Natural killer cell (primary cell): ENCODE results near the gene FOXF2. TPM values are rescaled to one million over a fixed set of nuclear protein-coding genes. Genes with fewer than 3 reads are reported as not detected.

Source experiments
- ATAC-seq, 3 donors: fragments of 150-1000 bp in 2 of 3; fragments of 200-7000 bp in 1 of 3; cut with Tn5 transposase; 1 replicate in 1 of 3; 2 replicates in 2 of 3; pipeline ENCODE4 v1.10.0; 2021; ENCODE audit warnings: mild to moderate bottlenecking in 2 of 3, moderate library complexity in 2 of 3
- DNase-seq, 2 donors: peaks; one replicate each; pipeline versions ENCODE4 v3.0.0 to v3.0.0-alpha.2; 2013 to 2021; ENCODE audit warnings: mixed read lengths in 1 of 2
- H3K27ac ChIP-seq: one replicate; pipeline ENCODE4 v1.5.1; 2013; ENCODE audit warnings: mild to moderate bottlenecking, low read length
- H3K27me3 ChIP-seq: one replicate; pipeline ENCODE4 v1.6.1; 2013; ENCODE audit warnings: low read length; ENCODE audit not compliant: control insufficient read depth, insufficient read depth
- H3K36me3 ChIP-seq: one replicate; pipeline ENCODE4 v1.6.1; 2013; ENCODE audit warnings: low read length; ENCODE audit not compliant: control insufficient read depth, insufficient read depth
- H3K4me1 ChIP-seq: one replicate; pipeline ENCODE4 v1.6.1; 2013; ENCODE audit warnings: low read length; ENCODE audit not compliant: control insufficient read depth, insufficient read depth
- H3K4me3 ChIP-seq: one replicate; pipeline ENCODE4 v1.5.1; 2013; ENCODE audit warnings: low read length
- H3K9me3 ChIP-seq: one replicate; pipeline ENCODE4 v1.6.1; 2013; ENCODE audit warnings: low read length; ENCODE audit not compliant: control insufficient read depth, insufficient read depth
- H3K27ac Mint-ChIP-seq, 2 donors: one replicate each; pipeline ENCODE4 v1.8.0; 2022; ENCODE audit warnings: mild to moderate bottlenecking in 2 of 2, mixed read lengths in 2 of 2, moderate library complexity in 1 of 2
- H3K27me3 Mint-ChIP-seq, 2 donors: one replicate each; pipeline ENCODE4 v1.8.0; 2022; ENCODE audit warnings: low read depth in 2 of 2, mixed read lengths in 2 of 2
- H3K36me3 Mint-ChIP-seq: one replicate; pipeline ENCODE4 v1.8.0; 2022; ENCODE audit warnings: mixed read lengths
- H3K4me1 Mint-ChIP-seq, 2 donors: one replicate each; pipeline ENCODE4 v1.8.0; 2022; ENCODE audit warnings: mixed read lengths in 2 of 2
- H3K4me3 Mint-ChIP-seq: one replicate; pipeline ENCODE4 v1.8.0; 2022; ENCODE audit warnings: mild to moderate bottlenecking, moderate library complexity, mixed read lengths
- H3K9me3 Mint-ChIP-seq, 2 donors: one replicate each; pipeline ENCODE4 v1.8.0; 2022; ENCODE audit warnings: mixed read lengths in 2 of 2
- CTCF ChIP-seq: fragments of 200-600 bp; IDR thresholded peaks from one replicate; pipeline ENCODE4 v1.8.0; 2022; ENCODE audit warnings: antibody characterized with exemption
- WGBS: methylation state at CpG from one replicate; pipeline ENCODE4 v1.1.7; 2013; ENCODE audit warnings: missing lambda C conversion rate; ENCODE audit not compliant: insufficient coverage; 5-methylcytosine and 5-hydroxymethylcytosine counted together
- intact Hi-C: fragments of 100-400 bp; cut with micrococcal nuclease; formaldehyde crosslinking; loops from one replicate; pipeline ENCODE4 v1.14.2; 2022
- total RNA-seq, 4 donors: library from RNA; stranded (reverse); fragments of 120-200 nt in 1 of 4; gene quantifications; one replicate each; pipeline versions ENCODE4 v1.2.3 to v1.2.4, GENCODE V29; 2013 to 2022

The FOXF2 gene
- total RNA-seq, 3 donors from 2014 or later (not counting 1 experiment from before 2014, with no cell fraction given): not detected

GRCh38 chr6:1382883-1383728 is 6.3 kb upstream of the FOXF2 start:
- H3K4me1 Mint-ChIP-seq: peaks cover 12 to 19% of the 10 kb centered on the region in 2 donors
- H3K27ac ChIP-seq: no peak overlapping the region
- H3K4me3 ChIP-seq: no peak overlapping the region
- H3K27me3 Mint-ChIP-seq: peaks cover 59 to 63% of the 10 kb centered on the region in 2 donors
- H3K9me3 ChIP-seq: no peaks in the 10 kb centered on the region
- peaks cover 25% of the 10 kb centered on the region for H3K4me1 ChIP-seq
- no peak overlapping the region for H3K4me3 Mint-ChIP-seq
- TF ChIP-seq CTCF: no peak
- no peak overlapping the region for H3K27ac Mint-ChIP-seq
- intact Hi-C loops: no loop called here
- 5% methylated on average over 55 of the region's 57 CpGs for WGBS
- no peaks in the 10 kb centered on the region for H3K36me3 ChIP-seq
- H3K36me3 Mint-ChIP-seq: no peaks in the 10 kb centered on the region
- no peak for ATAC-seq
- peaks cover 64% of the 10 kb centered on the region for H3K27me3 ChIP-seq
- H3K9me3 Mint-ChIP-seq: no peaks in the 10 kb centered on the region
- no peak for DNase-seq

GRCh38 chr6:1383729-1384548 is 5.4 kb upstream of the FOXF2 start:
- no peak for TF ChIP-seq CTCF
- intact Hi-C loops: no loop called here
- Mint-ChIP-seq H3K27me3 (peaks cover 65 to 68% of the 10 kb centered on the region in 2 donors), H3K36me3 (no peaks in the 10 kb centered on the region), H3K4me3 (no peak overlapping the region), H3K4me1 (peaks cover 19 to 26% of the 10 kb centered on the region in 2 donors), H3K27ac (no peak overlapping the region), H3K9me3 (no peaks in the 10 kb centered on the region)
- ATAC-seq (no peak), DNase-seq (no peak)
- no peaks in the 10 kb centered on the region for H3K9me3 ChIP-seq
- H3K4me1 ChIP-seq: peaks cover 19% of the 10 kb centered on the region
- H3K4me3 ChIP-seq: no peak overlapping the region
- H3K27ac ChIP-seq: no peak overlapping the region
- no peaks in the 10 kb centered on the region for H3K36me3 ChIP-seq
- H3K27me3 ChIP-seq: peaks cover 69% of the 10 kb centered on the region
- WGBS: 4% methylated on average over 71 of the region's 71 CpGs

- no peaks in the 10 kb centered on the region for H3K36me3 ChIP-seq
- H3K27me3 Mint-ChIP-seq: peaks cover 61 to 67% of the 10 kb centered on the region in 2 donors
- no peaks in the 10 kb centered on the region for H3K9me3 ChIP-seq
- no peak for ATAC-seq
- no peak overlapping the region for H3K27ac ChIP-seq
- intact Hi-C loops: loop anchor here (5.0 kb wide), 1 partner anchor 587 kb away; no protein-coding TSS in a partner anchor
- no peaks in the 10 kb centered on the region for H3K36me3 Mint-ChIP-seq
- no peak overlapping the region for H3K27ac Mint-ChIP-seq
- DNase-seq: no peak
- H3K27me3 ChIP-seq: peaks cover 63% of the 10 kb centered on the region
- no peak overlapping the region for H3K4me3 ChIP-seq
- H3K4me1 Mint-ChIP-seq: peaks cover 15 to 23% of the 10 kb centered on the region in 2 donors
- 11% methylated on average over 34 of the region's 34 CpGs for WGBS
- peaks cover 15% of the 10 kb centered on the region for H3K4me1 ChIP-seq
- no peak for TF ChIP-seq CTCF
- no peak overlapping the region for H3K4me3 Mint-ChIP-seq
- H3K9me3 Mint-ChIP-seq: no peaks in the 10 kb centered on the region
These were observed 4.7 kb upstream of the FOXF2 start for GRCh38 chr6:1384549-1385128.
